K562 (cell line): ENCODE measurements around the gene PAN3. TPM values are rescaled to one million over a fixed set of nuclear protein-coding genes. Genes with fewer than 3 reads are reported as not detected.

ENCODE experiments used
- polyA plus RNA-seq, 8 experiments: library from polyadenylated mRNA; depleted of rRNA in 4 of 8; stranded (reverse) in 5 of 8; unstranded in 3 of 8; fragments of >200 nt; fragmentation: Nextera tagmentation in 2 of 8; fragmentation: Illumina TruSeq in 1 of 8; extraction: Ambion mirVana in 2 of 8; extraction: Trizol in 1 of 8; gene quantifications; 2 replicates each; pipeline versions ENCODE4 v1.2.1 to v1.2.3, GENCODE V29; 2011 to 2014; ENCODE audit warnings: inconsistent platforms in 1 of 8, missing spikeins in 1 of 8
- total RNA-seq, 7 experiments: library from RNA; depleted of rRNA in 6 of 7; stranded (reverse); fragments of >200 nt in 6 of 7; fragmentation: Illumina TruSeq in 2 of 7; extraction: Trizol in 2 of 7; gene quantifications; 2 replicates each; pipeline versions ENCODE4 v1.2.1 to v1.2.3, GENCODE V29; 2011 to 2021; ENCODE audit warnings: low replicate concordance in 1 of 7
- TF ChIP-seq, protein P1 (sequence below): fragments of 200-600 bp; sonication (generic); IDR thresholded peaks from one replicate; pipeline ENCODE4 v1.6.1; 2012; ENCODE audit warnings: mild to moderate bottlenecking, low read depth, low read length, inconsistent platforms

The PAN3 gene
- total and polyA plus RNA-seq, 9 of the 15 experiments (the other 6 are each of a cell fraction or from before 2014, with no cell fraction given), result 7.2 to 19.9 (median 11.6) TPM

DNA sequence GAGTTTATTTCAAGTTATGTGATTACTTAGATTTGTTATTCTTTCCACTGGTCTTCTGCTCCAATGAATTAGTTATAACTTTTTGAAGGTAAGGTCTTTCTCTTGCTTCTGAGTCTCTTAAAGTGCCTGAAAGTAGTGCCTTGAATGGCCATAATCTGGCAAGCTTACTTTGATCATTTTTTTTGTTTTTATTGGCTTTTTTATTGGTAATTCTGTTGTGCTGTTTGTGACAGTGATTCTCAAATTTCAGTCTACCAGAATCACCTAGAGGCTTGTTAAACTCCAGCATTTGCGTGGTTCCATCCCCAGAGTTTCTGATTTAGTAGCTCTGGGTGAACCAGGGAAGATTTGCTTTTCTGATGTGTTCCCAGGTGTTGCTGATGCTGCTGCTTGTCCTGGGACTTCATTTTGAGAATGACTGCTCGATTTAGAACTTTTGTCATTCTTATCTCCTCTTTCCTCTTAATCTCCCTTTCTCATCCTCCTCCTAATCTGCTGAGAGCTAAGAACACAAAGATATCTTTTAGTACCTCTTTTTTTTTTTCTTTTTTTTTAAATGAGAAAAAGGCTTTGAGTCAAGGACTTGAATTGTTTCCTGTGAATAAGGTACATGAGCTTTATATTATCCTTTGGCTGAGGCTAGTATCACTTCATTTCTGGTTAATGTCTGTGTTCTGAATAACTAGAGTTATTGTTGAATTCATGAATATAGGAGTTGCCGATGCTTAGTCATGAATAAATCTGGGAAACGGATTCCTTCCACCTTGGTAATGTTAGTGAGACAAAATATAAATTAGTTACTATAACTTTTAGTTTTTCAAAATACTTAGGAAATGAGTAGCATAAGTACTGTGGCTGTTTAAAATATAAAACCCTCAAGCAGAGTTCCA is 91.4 kb downstream of the PAN3 start (continued):
- TF ChIP-seq, protein P1, sequence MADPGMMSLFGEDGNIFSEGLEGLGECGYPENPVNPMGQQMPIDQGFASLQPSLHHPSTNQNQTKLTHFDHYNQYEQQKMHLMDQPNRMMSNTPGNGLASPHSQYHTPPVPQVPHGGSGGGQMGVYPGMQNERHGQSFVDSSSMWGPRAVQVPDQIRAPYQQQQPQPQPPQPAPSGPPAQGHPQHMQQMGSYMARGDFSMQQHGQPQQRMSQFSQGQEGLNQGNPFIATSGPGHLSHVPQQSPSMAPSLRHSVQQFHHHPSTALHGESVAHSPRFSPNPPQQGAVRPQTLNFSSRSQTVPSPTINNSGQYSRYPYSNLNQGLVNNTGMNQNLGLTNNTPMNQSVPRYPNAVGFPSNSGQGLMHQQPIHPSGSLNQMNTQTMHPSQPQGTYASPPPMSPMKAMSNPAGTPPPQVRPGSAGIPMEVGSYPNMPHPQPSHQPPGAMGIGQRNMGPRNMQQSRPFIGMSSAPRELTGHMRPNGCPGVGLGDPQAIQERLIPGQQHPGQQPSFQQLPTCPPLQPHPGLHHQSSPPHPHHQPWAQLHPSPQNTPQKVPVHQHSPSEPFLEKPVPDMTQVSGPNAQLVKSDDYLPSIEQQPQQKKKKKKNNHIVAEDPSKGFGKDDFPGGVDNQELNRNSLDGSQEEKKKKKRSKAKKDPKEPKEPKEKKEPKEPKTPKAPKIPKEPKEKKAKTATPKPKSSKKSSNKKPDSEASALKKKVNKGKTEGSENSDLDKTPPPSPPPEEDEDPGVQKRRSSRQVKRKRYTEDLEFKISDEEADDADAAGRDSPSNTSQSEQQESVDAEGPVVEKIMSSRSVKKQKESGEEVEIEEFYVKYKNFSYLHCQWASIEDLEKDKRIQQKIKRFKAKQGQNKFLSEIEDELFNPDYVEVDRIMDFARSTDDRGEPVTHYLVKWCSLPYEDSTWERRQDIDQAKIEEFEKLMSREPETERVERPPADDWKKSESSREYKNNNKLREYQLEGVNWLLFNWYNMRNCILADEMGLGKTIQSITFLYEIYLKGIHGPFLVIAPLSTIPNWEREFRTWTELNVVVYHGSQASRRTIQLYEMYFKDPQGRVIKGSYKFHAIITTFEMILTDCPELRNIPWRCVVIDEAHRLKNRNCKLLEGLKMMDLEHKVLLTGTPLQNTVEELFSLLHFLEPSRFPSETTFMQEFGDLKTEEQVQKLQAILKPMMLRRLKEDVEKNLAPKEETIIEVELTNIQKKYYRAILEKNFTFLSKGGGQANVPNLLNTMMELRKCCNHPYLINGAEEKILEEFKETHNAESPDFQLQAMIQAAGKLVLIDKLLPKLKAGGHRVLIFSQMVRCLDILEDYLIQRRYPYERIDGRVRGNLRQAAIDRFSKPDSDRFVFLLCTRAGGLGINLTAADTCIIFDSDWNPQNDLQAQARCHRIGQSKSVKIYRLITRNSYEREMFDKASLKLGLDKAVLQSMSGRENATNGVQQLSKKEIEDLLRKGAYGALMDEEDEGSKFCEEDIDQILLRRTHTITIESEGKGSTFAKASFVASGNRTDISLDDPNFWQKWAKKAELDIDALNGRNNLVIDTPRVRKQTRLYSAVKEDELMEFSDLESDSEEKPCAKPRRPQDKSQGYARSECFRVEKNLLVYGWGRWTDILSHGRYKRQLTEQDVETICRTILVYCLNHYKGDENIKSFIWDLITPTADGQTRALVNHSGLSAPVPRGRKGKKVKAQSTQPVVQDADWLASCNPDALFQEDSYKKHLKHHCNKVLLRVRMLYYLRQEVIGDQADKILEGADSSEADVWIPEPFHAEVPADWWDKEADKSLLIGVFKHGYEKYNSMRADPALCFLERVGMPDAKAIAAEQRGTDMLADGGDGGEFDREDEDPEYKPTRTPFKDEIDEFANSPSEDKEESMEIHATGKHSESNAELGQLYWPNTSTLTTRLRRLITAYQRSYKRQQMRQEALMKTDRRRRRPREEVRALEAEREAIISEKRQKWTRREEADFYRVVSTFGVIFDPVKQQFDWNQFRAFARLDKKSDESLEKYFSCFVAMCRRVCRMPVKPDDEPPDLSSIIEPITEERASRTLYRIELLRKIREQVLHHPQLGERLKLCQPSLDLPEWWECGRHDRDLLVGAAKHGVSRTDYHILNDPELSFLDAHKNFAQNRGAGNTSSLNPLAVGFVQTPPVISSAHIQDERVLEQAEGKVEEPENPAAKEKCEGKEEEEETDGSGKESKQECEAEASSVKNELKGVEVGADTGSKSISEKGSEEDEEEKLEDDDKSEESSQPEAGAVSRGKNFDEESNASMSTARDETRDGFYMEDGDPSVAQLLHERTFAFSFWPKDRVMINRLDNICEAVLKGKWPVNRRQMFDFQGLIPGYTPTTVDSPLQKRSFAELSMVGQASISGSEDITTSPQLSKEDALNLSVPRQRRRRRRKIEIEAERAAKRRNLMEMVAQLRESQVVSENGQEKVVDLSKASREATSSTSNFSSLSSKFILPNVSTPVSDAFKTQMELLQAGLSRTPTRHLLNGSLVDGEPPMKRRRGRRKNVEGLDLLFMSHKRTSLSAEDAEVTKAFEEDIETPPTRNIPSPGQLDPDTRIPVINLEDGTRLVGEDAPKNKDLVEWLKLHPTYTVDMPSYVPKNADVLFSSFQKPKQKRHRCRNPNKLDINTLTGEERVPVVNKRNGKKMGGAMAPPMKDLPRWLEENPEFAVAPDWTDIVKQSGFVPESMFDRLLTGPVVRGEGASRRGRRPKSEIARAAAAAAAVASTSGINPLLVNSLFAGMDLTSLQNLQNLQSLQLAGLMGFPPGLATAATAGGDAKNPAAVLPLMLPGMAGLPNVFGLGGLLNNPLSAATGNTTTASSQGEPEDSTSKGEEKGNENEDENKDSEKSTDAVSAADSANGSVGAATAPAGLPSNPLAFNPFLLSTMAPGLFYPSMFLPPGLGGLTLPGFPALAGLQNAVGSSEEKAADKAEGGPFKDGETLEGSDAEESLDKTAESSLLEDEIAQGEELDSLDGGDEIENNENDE, result no peak
